Stimulated activated CD8-positive, alpha-beta memory T cell treated with anti-CD3 and anti-CD28 coated beads, Interleukin-15, amount 100 ng/mL, for 4 hours (primary cell): ENCODE results near the gene FAM217A.

Experiments
- DNase-seq, 2 donors: peaks; one replicate each; pipeline ENCODE4 v3.0.0-alpha.2; 2020; ENCODE audit warnings: low read depth in 2 of 2

Gene FAM217A

GRCh38 chr6:4085332-4085700, 6.4 kb upstream of the FAM217A start:
- DNase-seq = no peak

DNA sequence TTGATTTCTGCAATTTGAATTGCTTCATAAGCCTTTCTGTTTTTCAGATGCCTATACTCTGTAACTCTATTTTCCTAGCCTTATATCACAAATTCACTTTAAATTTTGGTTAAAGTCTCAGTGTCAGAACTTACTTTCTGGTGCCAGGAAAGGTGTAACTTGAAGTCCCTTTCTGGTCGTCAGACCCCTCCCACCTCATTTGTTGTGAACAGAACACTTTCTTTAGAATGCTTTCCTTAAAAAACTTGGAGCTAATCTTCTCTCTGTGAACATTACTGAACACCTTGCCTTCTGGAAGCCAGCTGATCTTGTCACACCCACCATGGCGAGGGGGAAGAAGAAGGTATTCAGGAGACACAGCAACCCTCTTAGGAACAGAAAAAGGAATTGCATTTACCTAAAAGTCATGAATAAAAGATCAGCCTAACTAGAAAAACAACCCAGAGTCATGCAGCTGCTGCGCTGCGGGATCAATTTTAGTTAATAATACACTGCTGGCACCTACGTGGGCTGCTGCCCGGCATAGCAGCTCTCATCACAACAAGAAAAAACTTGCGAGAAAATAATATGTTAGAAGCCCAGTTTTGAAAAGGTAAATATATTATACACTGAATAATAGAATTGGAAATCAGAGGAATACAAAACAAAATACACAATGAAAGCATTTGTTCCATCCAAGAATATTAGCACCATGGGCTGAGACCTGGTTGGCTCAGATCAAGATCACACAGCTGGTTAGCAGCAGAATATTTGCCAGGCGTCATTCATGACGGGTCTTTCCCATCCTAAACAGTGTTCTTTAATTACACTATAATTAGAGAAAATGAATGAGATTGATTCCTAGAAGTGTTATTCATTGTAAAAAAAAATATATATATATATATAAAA, 5.8 kb upstream of the FAM217A start:
- no peak for DNase-seq

DNA sequence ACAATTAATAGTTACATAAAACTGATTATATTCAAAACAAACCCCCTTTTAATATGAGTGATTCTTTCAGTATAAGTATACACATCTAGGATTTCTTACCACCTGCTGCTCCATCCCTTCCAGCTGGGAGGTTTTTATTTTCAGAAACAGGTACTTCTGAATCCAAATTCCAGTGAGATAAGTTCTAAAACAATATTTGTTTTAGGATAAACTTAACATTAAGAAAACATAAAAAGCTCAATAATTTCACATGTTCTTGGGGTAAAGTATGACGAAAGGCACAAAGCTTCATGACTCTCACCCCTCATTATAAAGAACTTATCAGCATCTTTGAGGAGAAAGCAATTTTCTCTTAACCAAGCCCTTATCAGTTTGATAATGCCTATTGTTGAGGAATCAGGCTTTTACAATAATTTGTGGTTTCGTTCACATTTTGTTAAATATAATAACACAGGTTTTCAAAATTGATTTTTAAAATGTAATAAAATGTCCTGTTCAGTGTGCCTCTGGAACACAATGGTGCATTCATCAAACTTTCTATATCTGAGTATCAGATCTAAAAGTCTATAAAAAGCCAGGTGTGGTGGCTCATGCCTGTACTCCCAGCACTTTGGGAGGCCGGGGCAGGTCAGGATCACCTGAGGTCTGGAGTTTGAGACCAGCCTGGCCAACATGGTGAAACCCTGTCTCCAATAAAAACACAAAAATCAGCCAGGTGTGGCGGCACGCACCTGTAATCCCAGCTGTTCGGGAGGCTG, 4.3 kb downstream of the FAM217A start:
- no peak for DNase-seq

DNA sequence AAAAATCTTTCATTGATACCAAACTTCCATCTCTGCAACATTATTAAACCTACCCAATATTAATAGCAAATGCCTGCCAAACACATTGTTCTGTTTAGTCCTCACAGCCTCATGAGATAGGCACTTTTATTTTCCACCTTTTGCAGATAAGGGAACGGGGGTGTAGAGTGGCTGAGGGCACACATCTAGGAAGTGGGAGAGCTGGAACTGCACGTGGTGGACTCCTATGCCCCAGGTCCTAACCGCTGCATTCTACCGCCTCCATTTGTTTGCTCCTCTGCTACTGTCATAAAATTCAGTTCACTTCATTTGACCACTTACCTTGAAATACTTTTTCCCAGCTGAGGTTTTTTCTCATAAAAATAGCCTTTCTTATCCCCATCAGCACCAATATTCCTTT, 7.6 kb downstream of the FAM217A start:
- no peak for DNase-seq

GRCh38 chr6:4069199-4069598, 9.7 kb downstream of the FAM217A start:
- no peak for DNase-seq

DNA sequence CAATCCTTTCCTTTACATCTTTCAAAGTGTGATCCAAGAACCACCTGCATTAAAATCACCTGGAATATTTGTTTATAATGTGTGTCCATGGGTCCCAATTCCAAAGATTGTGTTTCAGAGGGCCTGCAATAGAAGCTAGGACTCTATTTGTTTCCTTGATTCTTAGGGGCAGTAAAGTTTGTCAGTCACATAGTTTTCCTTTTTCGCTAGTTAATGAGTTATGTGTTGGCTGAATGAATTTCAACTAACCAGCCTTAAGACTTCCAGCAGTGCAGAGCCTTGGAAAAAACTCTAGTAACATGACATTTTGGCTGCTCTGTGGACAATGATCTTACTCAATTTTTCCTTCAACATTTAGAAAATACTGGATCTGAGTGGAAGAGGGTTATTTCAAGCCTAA, 11.3 kb downstream of the FAM217A start:
- no peak for DNase-seq

DNA sequence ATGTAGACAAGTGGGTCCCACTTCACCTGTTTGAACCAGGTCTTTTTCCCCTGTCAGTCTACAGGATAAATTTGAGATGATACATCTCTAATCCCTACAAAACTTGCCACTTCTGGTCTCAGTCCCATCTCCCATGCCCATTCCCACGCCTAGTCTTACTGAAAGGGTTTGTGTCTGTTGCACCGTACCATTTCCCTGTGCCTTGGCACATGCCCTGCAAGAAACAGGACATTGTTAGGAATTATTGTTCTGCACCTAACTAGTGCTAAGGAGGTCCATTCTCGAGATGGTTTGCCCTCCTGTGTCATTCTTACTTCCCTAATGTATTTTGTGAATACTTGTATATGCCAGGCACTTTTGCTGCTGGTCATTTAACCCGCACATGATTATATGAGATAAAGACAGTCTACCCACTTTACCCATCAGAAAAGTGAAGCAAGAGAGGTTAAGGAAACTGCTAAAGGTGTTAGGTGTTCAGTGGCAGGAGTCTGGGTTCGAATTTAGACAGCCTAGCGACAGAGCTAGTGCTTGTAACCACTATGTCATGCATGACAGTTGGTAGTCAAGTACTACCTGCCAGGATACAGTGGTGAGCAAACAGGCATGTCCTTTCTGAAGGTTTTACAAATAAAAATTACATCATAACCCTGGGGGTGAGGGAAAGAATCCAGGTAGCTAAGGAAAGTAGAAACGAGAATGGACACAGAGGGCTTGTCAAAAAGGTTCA, 12.7 kb downstream of the FAM217A start:
- DNase-seq = no peak

- peak; percentile 29 to 39 for DNase-seq
Observed at GRCh38 chr6:4059115-4059777, 19.7 kb downstream of the FAM217A start.

- no peak for DNase-seq
Observed at GRCh38 chr6:4057036-4057435, 21.9 kb downstream of the FAM217A start.

DNA sequence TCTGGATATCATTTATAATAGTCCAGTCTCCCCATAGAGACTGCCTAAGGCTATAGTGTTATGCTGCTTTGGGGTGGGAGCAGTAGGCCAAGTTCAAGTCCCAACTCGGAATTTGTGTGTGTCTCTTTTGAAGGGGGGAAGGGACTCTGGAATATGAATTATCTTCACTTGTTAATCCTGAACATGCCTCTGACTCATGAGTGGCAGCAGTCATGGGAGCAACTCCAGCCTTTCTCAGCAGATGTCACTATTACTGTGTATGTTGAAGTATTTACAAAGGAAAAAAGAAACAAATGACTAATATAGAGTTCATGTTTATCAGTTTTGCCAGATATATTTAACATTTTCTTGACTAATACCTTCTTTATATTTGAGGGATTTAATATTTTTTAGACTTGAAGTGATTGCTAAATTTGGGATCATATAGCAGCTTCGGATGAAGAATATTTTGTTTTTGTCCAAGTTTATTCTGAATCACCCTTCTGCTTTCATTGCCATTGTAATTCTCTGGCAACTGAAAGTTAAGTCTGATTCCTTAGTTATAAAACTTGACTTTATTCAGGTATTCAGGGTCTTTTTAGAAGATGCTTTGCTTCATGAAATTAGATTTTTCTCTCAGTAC, 23.4 kb downstream of the FAM217A start:
- DNase-seq = no peak

DNA sequence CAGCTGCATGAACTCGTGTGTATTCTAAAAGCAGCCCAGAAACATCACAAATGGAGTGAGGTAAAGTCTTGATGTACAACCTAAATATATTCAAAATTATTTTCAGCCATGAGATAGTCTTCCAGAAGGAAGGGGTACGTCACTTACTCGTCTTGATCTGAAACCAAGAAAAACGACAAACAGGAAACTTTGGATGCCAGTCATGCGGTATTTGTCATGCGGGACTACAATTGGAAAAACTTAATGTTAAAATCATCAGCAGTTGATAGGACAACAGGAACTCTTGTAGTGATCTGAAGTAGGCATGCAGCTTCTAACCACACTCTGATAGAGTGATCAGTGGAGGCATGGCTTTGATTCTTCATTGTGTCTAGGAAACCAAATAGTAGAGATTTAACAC, 29.7 kb downstream of the FAM217A start:
- DNase-seq = no peak

GRCh38 chr6:4041480-4041879, 37.5 kb downstream of the FAM217A start:
- no peak for DNase-seq

DNA sequence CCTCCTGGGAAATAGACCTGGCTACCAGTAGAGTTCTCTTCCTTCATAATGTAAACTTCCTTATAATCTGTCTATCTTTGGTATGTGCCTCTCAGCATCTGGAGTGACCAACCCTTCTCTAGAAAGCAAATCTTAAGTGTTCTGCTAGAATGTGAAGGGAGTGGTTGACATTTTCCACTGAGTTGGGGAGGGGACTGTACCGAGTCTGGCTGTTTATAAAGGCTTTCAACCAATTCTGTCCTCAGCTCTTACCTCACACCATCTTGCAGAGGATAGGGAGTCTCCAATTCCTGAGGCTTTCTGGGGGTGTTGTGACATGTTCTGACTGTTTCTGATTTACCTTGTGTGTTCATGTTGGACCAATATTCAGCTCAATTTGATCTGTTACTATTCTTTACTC, 39.6 kb downstream of the FAM217A start:
- DNase-seq = no peak

DNA sequence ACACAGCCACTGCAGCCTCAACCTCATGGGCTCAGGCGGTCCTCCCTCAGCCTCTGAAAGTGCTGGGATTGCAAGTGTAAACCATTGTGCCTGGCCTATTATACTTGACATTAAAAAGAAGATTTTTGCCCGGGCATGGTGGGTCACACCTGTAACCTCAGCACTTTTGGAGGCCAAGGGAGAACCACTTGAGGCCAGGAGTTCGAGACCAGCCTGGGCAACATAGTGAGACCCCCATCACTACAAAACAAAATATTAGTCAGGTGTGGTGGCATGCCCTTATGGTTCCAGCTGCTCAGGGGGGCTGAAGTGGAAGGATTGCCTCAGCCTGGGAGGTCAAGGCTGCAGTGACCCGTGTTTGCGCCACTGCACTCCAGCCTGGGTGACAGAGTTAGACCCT, 42.4 kb downstream of the FAM217A start:
- no peak for DNase-seq

GRCh38 chr6:4032475-4032874, 46.5 kb downstream of the FAM217A start:
- no peak for DNase-seq

DNA sequence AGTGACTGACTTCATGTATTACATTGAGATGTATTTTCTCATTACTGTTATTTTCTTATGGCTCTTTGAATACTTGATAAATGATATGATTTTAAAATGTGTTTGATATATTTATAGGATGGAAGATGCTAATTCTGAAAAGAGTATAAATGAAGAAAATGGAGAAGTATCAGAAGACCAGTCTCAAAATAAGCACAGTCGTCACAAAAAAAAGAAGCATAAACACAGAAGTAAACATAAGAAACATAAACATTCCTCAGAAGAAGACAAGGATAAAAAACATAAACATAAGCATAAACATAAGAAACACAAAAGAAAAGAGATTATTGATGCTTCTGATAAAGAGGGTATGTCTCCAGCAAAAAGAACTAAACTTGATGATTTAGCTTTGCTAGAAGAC, 47.5 kb downstream of the FAM217A start:
- DNase-seq = no peak

DNA sequence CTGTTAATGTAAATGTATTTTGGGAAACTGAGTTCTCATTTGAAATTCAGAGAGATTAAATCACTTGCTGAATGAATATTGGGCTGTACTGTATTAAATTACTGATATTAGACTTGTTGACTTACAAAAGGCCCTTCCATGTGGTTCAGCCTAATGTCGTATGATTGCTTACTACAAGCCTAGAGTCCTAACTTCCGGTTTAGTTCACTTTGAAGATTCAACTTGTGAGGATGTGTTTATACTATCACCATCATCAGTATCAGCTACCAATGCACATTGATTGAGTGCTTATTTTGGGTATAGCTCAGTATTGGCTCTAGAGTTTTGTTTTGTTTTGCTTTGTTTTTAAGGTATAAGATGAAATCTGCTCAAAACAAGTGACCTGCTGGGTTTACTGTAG, 48.3 kb downstream of the FAM217A start:
- DNase-seq = no peak

- DNase-seq = no peak
Observed at GRCh38 chr6:4029687-4030086, 49.2 kb downstream of the FAM217A start.

GRCh38 chr6:4028051-4028450, 50.9 kb downstream of the FAM217A start:
- no peak for DNase-seq

- DNase-seq = no peak
Observed at GRCh38 chr6:4025681-4026080, 53.3 kb downstream of the FAM217A start.

DNA sequence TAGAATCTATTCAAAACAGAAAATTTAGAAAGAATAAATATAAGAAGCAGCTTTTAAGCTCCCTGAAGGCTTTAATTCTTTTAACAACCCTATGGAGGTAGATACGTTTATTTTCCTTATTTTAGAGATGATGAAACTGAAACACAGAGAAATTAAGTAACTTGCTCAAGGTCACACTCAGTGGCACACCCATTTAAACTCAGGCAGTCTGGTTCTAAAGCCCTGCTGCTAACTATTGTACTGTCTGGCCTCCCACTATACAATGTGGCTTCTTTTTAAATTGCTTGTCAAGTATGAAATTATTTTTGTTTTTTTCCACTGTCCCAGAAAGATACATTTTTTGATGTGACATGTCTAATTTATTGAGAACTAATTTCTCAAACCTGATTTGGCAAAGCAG, 55.7 kb downstream of the FAM217A start:
- DNase-seq = no peak
